Left ventricle myocardium superior (tissue), 1 donor: ENCODE results near the gene DIDO1. TPM values are rescaled to one million over a fixed set of nuclear protein-coding genes. Genes with fewer than 3 reads are reported as not detected.
"Not testable (repeated sequence)": the region's sequence is repeated elsewhere in the genome, so short reads cannot be mapped to it uniquely, and the experiment has no call there.

Source experiments
- ATAC-seq: fragments of 200-7000 bp; cut with Tn5 transposase; one replicate; pipeline ENCODE4 v1.9.1; 2020; ENCODE audit warnings: mild to moderate bottlenecking, moderate library complexity
- DNase-seq: peaks from one replicate; pipeline ENCODE4 v3.0.0-alpha.2; 2020
- intact Hi-C: fragments of 100-400 bp; cut with micrococcal nuclease; formaldehyde crosslinking; loops from one replicate; pipeline ENCODE4 v1.11.0; 2022
- total RNA-seq: library from RNA; stranded (reverse); fragmentation: NEBNext Ultra II Directional; extraction: Animal tissue kit (Norgen Biotek cat#: 25700); gene quantifications from one replicate; pipeline ENCODE4 v1.2.1, GENCODE V29; 2021
- donor health status: DM: no; HTN: yes; CAD: no; lungs with severe emphysema.

Gene DIDO1
- total RNA-seq, 1 donor from 2014 or later = 38.3 TPM

- ATAC-seq = peak; percentile 88
- intact Hi-C loops = loop anchor here (10.0 kb wide), 1 partner anchor 129 kb away; the partner anchor contains the start of gene BHLHE23
- DNase-seq = peak; percentile 86
These were observed 50.6 kb downstream of the DIDO1 start for GRCh38 chr20:62875419-62876361.

- ATAC-seq (no peak), DNase-seq (no peak)
- intact Hi-C loops = loop anchor here (10.0 kb wide), 1 partner anchor 130 kb away; the partner anchor contains the start of gene BHLHE23
These were observed 51.4 kb downstream of the DIDO1 start for GRCh38 chr20:62874964-62875344.

- intact Hi-C loops = loop anchor here (10.0 kb wide), 1 partner anchor 131 kb away; the partner anchor contains the start of gene BHLHE23
These were observed 52.6 kb downstream of the DIDO1 start for GRCh38 chr20:62873681-62874031.

GRCh38 chr20:62873280-62873679 lies 53.0 kb downstream of the DIDO1 start:
- no peak for ATAC-seq
- no peak for DNase-seq
- intact Hi-C loops = loop anchor here (10.0 kb wide), 1 partner anchor 132 kb away; the partner anchor contains the start of gene BHLHE23

More at GRCh38 chr20:62873681-62874031, 52.6 kb downstream of the DIDO1 start:
- not testable (repeated sequence) for ATAC-seq
- DNase-seq = peak; percentile 87

- ATAC-seq (no peak), DNase-seq (no peak)
- intact Hi-C loops = loop anchor here (10.0 kb wide), 1 partner anchor 132 kb away; the partner anchor contains the start of gene BHLHE23
These were observed 53.4 kb downstream of the DIDO1 start for GRCh38 chr20:62872862-62873261.

- ATAC-seq (no peak), DNase-seq (no peak)
- intact Hi-C loops = loop anchor here (10.0 kb wide), 1 partner anchor 132 kb away; the partner anchor contains the start of gene BHLHE23
These were observed 54.0 kb downstream of the DIDO1 start for GRCh38 chr20:62872184-62872847.

GRCh38 chr20:62864207-62864606 lies 62.1 kb downstream of the DIDO1 start:
- no peak for ATAC-seq
- intact Hi-C loops = no loop called here
- no peak for DNase-seq

- intact Hi-C loops = no loop called here
- DNase-seq (peak; percentile 93), ATAC-seq (peak; percentile 99)
These were observed 64.5 kb downstream of the DIDO1 start, which contains the start of gene TCFL5 for GRCh38 chr20:62861726-62862336. TSS of gene TCFL5 (minus strand) at chr20:62861822. CDS start at chr20:62861670, 152 bp downstream.

GRCh38 chr20:62860924-62861691 lies 65.2 kb downstream of the DIDO1 start:
- ATAC-seq = no peak
- peak; percentile 53 for DNase-seq
- intact Hi-C loops = no loop called here

GRCh38 chr20:62860391-62860923 lies 65.8 kb downstream of the DIDO1 start:
- intact Hi-C loops = no loop called here

GRCh38 chr20:62859721-62860120 lies 66.6 kb downstream of the DIDO1 start:
- intact Hi-C loops = no loop called here
- DNase-seq (peak; percentile 15), ATAC-seq (no peak)

More at GRCh38 chr20:62860391-62860923, 65.8 kb downstream of the DIDO1 start:
- no peak for ATAC-seq
- DNase-seq = peak; percentile 27

GRCh38 chr20:62858058-62858830 lies 68.1 kb downstream of the DIDO1 start:
- no peak for ATAC-seq
- DNase-seq = no peak
- intact Hi-C loops = no loop called here

GRCh38 chr20:62856931-62857619 lies 69.2 kb downstream of the DIDO1 start:
- intact Hi-C loops = no loop called here
- ATAC-seq (no peak), DNase-seq (no peak)

GRCh38 chr20:62855120-62855519 lies 71.2 kb downstream of the DIDO1 start:
- ATAC-seq = no peak
- DNase-seq = no peak
- intact Hi-C loops = no loop called here

- intact Hi-C loops = no loop called here
- ATAC-seq (no peak), DNase-seq (no peak)
These were observed 72.2 kb downstream of the DIDO1 start for GRCh38 chr20:62854121-62854520.

GRCh38 chr20:62853304-62853703 lies 73.0 kb downstream of the DIDO1 start:
- DNase-seq, intact Hi-C loops, ATAC-seq: not testable (repeated sequence)

GRCh38 chr20:62852841-62853240 lies 73.5 kb downstream of the DIDO1 start:
- intact Hi-C loops = no loop called here
- DNase-seq (no peak), ATAC-seq (no peak)
